Measurements from ENCODE around the gene LEMD1.

Gene LEMD1

DNA sequence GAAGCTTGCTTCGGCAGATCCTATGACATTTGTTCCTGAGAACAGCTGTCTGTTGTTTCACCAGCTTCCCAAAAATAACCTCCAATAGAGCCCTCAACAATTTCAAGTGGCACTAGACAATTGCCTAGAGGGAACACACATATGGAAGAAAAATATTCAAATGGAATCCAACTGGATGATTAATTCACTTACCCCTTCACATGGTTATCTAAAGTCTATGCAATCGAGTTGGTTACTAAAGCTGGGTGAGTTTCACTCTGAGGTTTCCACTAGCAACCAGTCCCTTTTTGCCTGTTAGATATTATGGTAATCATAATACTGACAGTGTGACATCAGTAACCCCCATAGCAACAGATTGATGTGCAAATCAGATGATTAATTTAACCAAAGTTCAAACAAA, at the start of gene LEMD1:
LEMD1 (minus strand) TSS at position 259 of the 400 bp plus-strand sequence. CDS start 1,520 bp downstream, outside the sequence.
- DNase-seq: no peak

- peak; percentile 35 for DNase-seq
Observed at GRCh38 chr1:205470131-205470530, 48.3 kb upstream of the LEMD1 start.

GRCh38 chr1:205466595-205467220, 44.9 kb upstream of the LEMD1 start:
- DNase-seq: no peak

- DNase-seq: no peak
Observed at GRCh38 chr1:205465392-205465791, 43.5 kb upstream of the LEMD1 start.

DNA sequence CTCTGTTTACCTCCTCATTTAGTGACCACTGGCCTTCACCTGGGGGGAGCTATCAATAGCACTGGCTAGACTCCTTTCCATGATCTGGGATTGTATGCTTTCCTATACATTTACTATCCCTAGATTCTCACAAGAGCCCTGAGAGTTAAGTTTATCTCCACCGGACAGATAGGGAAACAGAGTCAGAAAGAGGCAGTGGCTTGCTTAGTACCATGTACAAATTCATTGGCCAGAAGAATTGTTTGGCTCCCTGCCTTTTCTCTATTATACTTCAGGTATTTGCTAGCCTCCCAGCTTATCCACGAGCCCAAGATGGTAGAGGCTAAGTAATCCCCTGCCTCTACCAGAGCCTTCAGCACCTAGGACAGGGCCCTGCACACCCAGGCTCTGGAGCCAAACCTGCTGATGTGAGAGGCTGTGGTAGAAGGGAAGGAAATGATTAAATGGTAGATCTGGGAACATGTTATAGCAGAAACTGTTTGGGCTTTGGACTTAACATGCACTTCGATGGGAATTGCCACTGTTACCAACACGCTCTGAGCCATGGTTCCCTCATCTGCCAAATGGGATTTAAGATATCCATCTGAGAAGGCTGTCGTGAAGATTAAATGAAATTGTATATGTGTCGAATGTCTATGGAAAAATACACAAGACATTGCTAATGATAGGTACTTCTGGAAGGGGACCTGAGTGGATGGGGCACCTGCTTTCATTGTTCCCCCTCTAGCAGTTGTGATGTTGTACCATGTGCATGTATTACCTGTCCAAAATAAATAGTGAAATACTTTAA, 37.1 kb upstream of the LEMD1 start:
- no peak for DNase-seq

- DNase-seq: peak; percentile 90
Observed at GRCh38 chr1:205456868-205457745, 35.3 kb upstream of the LEMD1 start.

GRCh38 chr1:205456383-205456867, 34.6 kb upstream of the LEMD1 start:
- peak; percentile 64 for DNase-seq

DNA sequence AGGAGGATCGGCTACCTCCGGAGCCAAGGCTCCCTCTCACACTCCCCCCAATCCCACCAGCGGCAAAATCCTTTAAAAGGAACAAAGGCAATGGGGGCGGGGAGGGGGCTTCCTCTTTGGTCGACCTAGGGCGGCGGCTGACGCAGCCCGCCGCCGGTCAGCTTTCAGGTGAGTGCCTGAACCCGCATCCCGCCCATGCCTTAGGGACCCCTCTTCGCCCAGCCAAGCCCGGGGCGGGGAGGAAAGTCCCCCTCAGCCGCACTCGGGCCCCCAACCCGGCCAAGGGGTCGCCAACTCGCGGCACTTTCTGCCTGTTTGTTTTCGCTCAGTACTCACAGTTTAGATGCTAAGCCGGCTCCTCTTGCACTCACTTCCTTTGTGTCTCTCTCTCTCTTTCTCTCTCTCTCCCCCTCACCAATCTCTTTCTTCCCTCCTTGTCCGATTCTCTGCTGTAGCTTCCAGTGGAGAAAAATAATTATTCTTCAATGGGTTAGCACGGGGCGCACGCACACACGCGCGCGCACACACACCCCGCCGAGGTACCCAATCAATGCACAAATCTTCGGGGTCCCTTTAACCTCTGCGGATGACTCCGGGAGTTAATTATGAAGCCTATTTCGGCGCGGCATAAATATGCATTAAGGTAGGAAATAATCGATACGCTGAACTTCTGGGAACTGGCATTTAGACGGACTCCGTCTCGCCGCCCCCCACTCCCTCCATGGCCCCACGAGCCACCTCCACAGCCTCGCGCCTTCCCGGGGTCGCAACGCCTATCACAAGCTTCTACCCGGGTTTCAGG, 33.9 kb upstream of the LEMD1 start, which contains the start of gene BLACAT1:
BLACAT1 (minus strand) TSS at position 465 of the 802 bp plus-strand sequence.
- DNase-seq: peak; percentile 54

DNA sequence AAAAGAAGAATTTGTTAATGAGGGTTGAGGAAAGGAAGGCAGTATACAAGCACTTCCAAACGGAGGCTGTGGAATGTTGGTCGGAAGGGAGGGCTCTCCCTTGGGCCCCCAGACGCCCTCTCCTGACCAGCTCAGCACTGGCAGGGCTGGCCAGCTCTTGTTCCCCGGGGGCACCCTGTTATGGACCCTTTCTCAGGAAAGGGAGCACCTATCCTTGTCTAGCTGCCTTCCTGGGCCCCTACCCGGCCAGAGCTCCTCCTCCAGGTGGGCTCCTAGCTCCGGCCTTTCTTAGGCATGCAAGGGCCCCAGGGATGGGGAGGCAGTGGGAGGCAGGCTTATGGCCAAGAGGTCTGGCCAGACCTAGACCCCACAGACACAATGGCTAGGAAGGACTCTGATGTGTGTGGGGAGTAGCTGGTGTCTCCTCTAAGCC, 33.1 kb upstream of the LEMD1 start:
- no peak for DNase-seq

GRCh38 chr1:205453466-205453865, 31.6 kb upstream of the LEMD1 start:
- DNase-seq: no peak

DNA sequence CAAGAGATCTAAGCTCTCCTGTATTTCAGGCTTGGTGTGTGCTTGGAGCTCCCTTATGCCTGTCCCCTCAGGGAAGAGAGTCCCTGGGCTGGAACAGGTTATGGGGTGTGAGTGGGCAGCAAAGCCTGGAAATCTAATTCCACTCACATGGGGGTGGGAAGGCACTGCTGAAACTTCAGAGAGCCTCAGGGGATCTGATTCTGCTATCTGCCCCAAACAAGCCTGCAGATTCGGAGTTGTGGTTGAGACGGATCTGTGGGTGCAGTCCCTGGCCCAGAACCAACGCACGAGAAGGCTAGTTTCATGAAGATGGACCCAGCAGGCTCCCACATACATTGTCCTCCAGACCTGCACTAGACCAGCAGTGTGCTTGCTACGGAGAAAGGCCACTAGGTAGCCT, 31.1 kb upstream of the LEMD1 start:
- DNase-seq: no peak

GRCh38 chr1:205452364-205452763, 30.5 kb upstream of the LEMD1 start:
- no peak for DNase-seq

GRCh38 chr1:205451759-205452164, 29.9 kb upstream of the LEMD1 start:
- DNase-seq: no peak

GRCh38 chr1:205451202-205451601, 29.3 kb upstream of the LEMD1 start:
- no peak for DNase-seq

DNA sequence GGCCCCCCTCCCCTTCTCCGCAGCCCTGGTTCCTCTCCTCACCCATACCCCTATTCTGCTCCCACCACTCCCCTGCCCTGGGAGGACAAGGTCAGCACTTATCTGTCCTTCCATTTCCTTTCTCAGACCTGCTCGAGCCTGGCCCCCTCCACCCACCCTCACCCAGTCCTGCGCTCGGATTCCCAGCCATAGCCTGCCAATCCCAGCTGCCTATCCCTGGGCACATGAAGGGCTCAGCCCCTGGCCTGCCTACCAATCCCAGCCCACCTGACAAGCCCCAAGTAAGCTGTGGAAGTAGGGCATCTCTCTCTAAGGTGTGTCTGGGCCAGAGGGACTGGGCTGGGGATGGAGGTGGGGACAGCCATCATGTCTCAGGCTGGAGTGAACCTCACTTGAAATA, 28.6 kb upstream of the LEMD1 start:
- DNase-seq: no peak

GRCh38 chr1:205449750-205450443, 28.0 kb upstream of the LEMD1 start:
- no peak for DNase-seq

DNA sequence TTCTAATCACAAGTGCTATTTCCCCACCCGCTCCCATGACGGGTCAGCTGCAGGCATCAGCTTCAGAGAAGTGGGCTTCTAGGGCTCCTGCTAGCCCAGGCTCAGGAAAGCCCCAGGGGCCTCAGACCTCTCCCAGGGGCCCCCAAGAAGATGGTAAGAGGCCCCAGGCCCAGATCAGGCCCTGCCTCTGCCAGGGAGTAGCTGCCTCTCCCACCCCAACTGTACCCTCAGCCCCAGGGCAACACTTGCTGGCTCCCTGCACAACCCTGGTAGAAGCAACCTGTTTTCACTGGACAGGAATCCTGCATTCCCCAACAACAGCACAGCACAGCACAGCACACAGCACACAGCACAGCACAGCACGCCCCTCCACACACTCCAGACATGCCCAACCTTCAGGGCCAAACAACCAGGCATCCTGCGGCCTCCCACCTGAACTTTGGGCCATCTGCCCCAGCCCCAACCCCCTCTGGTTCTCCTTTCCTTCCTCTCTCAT, 27.4 kb upstream of the LEMD1 start:
- DNase-seq: no peak

- DNase-seq: no peak
Observed at GRCh38 chr1:205448540-205449253, 26.8 kb upstream of the LEMD1 start.

DNA sequence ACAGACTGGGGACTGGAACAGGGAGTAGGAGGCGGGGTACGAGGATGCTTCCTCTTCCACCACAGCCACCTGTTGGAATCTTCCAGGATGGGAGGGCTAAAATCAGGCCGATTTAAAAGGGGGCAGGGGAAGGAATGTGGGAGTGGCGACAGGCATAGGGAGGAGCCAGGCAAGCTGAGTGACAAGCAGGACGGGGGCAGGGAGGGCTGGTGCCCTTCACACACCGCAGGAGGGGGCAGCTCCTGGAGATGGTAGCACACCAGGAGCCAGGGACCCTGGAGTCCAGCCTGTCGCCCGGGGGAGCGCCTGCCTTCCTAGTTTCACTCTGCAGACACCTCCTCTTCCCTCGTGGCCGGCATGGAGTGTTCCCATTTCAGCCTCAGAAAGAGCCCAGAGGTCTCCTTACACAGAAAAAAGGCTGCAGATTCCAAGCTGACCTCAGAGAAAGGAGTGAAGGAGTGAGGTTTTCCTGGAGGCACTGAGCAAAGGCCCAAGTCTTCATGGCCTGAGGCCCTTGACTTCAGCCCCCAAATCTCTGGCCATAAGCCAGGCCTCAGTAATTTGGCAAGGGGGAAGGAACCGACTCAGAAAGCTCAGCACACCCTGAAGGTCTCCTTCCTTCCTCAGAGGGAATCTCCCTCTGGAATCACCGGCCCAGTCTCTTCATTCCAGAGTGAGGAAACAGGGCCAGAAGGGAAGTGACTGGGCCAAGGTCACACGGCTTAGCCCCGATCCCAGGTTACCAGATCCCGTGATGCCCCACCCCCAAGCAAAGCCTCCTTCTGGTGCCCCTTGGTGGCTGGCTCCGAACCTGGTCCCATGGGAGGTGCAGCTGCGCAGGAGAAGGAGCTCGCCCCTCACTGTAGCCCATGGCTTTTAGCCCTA, 25.8 kb upstream of the LEMD1 start:
- no peak for DNase-seq

DNA sequence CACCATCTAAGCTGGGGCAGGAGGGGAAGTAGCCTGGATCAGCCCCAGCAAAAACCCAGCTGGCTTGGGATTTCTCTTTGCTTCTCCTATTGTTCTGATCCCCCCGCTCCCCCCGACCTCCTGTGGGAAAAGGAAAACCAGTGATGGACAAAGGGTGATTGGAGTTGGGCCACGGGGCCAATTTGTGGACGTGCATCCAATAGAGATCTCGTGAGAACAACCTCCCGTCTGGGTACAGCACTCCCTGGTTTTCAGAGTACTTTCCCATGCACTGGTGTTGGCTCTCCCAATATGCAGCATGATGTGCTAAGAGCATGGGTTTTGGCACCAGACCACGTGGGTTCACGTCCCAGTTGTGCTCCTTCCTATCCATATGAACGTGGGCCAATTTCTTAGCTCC, 25.0 kb upstream of the LEMD1 start:
- no peak for DNase-seq

Data from NCI-H146 (cell line).